Kidney epithelial cell (primary cell): ENCODE results near the gene PLIN3. TPM values are rescaled to one million over a fixed set of nuclear protein-coding genes. Genes with fewer than 3 reads are reported as not detected.
"Not testable (repeated sequence)": the region's sequence is repeated elsewhere in the genome, so short reads cannot be mapped to it uniquely, and the experiment has no call there.

ENCODE experiments used
- DNase-seq: peaks from one replicate; pipeline ENCODE4 v3.0.0-alpha.2; 2010; ENCODE audit warnings: low read depth
- H3K27me3 ChIP-seq: 2 replicates; pipeline ENCODE4 v1.6.0; 2011; ENCODE audit warnings: low read length; ENCODE audit not compliant: control insufficient read depth, insufficient read depth
- H3K36me3 ChIP-seq: 2 replicates; pipeline ENCODE4 v1.5.1; 2011; ENCODE audit warnings: low read length; ENCODE audit not compliant: control insufficient read depth, insufficient read depth
- H3K4me3 ChIP-seq: 2 replicates; pipeline ENCODE4 v1.5.1; 2011; ENCODE audit warnings: low read depth, mild to moderate bottlenecking, control low read depth, low read length
- total RNA-seq: library from RNA; depleted of rRNA; stranded (reverse); fragments of >200 nt; gene quantifications from 2 replicates; pipeline ENCODE4 v1.2.3, GENCODE V29; 2015
- TF ChIP-seq, protein P1 (sequence below): IDR thresholded peaks from 2 replicates; pipeline ENCODE4 v1.5.1; 2011; ENCODE audit warnings: mild to moderate bottlenecking, moderate library complexity, low read length, control low read depth, inconsistent platforms; ENCODE audit not compliant: insufficient read depth, poor library complexity, severe bottlenecking

The PLIN3 gene
- total RNA-seq, 1 donor from 2014 or later, result 59.5 TPM

DNA sequence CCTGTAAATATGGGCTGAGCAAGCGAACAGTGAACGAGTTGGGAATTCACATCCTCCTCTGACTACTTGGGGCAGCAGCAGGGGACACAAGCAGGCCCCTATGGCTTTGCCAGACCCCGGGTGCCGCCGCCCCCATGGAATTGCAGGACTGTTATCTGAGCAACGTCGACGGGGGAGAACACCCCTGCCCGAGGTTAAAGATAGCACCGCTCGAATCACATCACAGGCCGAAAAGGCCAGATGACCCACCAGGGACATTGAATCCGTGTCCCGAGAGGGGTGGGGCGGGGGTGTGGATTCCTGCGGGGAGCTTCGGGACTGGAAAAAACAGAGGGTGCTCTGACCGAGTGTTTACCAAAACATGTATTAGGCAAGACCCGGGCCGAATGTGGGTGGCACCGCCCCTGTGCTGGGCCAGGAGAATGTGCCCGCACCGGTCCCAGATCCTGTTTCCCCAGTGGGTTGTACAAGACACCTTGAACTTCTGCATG, 66.8 kb downstream of the PLIN3 start:
- Histone ChIP-seq H3K27me3 (no peaks in the 10 kb centered on the region), H3K4me3 (no peak overlapping the region), H3K36me3 (no peaks in the 10 kb centered on the region)
- DNase-seq, result no peak
- TF ChIP-seq, protein P1, sequence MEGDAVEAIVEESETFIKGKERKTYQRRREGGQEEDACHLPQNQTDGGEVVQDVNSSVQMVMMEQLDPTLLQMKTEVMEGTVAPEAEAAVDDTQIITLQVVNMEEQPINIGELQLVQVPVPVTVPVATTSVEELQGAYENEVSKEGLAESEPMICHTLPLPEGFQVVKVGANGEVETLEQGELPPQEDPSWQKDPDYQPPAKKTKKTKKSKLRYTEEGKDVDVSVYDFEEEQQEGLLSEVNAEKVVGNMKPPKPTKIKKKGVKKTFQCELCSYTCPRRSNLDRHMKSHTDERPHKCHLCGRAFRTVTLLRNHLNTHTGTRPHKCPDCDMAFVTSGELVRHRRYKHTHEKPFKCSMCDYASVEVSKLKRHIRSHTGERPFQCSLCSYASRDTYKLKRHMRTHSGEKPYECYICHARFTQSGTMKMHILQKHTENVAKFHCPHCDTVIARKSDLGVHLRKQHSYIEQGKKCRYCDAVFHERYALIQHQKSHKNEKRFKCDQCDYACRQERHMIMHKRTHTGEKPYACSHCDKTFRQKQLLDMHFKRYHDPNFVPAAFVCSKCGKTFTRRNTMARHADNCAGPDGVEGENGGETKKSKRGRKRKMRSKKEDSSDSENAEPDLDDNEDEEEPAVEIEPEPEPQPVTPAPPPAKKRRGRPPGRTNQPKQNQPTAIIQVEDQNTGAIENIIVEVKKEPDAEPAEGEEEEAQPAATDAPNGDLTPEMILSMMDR, result no peak

DNA sequence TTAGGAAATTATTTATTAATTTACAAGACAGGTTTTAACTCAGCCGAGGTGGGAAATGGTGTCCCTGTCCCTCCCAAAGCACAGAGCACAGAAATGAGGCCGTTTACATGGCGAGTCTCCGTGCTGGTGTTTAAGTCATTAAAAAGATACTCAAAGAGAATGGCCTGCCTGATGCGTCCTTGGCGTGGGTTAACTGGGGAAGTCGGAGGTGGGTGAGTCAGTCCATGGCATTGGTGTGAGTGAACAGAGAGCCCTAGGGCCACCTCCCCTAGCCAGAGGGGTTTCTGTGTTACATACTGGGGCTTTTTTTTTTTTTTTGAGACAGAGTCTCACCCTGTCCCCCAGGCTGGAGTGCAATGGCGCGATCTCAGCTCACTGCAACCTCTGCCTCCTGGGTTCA, 72.1 kb downstream of the PLIN3 start:
- Histone ChIP-seq H3K4me3 (no peak overlapping the region), H3K27me3 (no peaks in the 10 kb centered on the region)

DNA sequence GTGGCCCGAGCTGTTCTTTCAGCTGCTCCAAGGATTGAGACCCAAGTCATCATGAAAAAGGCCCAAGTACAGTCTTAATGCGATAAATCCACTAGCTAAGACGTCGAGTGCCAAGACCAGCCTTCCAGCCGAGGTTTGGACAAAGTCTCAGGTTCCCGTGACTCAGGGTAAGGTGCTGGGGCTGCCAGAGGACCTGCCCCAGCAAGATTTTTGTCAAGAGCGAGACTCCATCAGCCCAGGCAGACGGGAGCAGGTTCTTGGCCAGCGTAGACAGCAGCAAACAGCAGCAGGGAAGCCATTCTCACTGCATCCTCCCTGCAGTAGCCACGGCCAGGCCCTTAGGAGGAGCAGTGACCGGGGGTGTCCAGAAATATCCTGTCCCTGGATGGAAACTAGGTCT, 72.5 kb downstream of the PLIN3 start:
- Histone ChIP-seq H3K4me3 (no peak overlapping the region), H3K27me3 (no peaks in the 10 kb centered on the region), H3K36me3 (no peaks in the 10 kb centered on the region)
- no peak for DNase-seq
- TF ChIP-seq, protein P1, result no peak

More for the DNA sequence above, 72.1 kb downstream of the PLIN3 start:
- no peak for DNase-seq
- TF ChIP-seq, protein P1, result no peak
- no peaks in the 10 kb centered on the region for H3K36me3 ChIP-seq

DNA sequence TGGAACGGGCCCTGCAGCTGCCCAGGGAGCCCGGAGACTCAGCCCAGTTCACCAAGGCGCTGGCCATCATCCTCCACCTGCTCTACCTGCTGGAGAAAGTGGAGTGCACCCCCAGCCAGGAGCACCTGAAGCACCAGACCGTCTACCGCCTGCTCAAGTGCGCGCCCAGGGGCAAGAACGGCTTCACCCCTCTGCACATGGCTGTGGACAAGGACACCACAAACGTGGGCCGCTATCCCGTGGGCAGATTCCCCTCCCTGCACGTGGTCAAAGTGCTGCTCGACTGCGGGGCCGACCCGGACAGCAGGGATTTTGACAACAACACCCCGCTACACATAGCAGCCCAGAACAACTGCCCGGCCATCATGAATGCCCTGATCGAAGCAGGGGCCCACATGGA, 74.2 kb downstream of the PLIN3 start:
- DNase-seq, H3K36me3 ChIP-seq, H3K27me3 ChIP-seq, H3K4me3 ChIP-seq: not testable (repeated sequence)

DNA sequence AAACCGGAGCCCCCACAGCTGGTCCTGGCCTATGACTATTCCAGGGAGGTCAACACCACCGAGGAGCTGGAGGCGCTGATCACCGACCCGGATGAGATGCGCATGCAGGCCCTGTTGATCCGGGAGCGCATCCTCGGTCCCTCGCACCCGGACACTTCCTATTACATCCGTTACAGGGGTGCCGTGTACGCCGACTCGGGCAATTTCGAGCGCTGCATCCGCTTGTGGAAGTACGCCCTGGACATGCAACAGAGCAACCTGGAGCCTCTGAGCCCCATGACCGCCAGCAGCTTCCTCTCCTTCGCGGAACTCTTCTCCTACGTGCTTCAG, 74.6 kb downstream of the PLIN3 start:
- H3K4me3 ChIP-seq, result peak overlapping the region; percentile 80
- not testable (repeated sequence) for H3K27me3 ChIP-seq, DNase-seq, H3K36me3 ChIP-seq

DNA sequence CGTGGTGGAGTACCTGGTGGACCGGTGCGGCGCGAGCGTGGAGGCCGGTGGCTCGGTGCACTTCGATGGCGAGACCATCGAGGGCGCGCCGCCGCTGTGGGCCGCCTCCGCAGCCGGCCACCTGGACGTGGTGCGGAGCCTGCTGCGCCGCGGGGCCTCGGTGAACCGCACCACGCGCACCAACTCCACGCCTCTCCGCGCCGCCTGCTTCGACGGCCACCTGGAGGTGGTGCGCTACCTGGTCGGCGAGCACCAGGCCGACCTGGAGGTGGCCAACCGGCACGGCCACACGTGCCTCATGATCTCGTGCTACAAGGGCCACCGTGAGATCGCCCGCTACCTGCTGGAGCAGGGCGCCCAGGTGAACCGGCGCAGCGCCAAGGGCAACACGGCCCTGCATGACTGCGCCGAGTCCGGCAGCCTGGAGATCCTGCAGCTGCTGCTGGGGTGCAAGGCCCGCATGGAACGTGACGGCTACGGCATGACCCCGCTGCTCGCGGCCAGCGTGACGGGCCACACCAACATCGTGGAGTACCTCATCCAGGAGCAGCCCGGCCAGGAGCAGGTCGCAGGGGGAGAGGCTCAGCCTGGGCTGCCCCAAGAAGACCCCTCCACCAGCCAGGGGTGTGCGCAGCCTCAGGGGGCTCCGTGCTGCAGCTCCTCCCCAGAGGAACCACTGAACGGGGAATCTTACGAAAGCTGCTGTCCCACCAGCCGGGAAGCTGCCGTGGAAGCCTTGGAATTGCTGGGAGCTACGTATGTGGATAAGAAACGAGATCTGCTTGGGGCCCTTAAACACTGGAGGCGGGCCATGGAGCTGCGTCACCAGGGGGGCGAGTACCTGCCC, 75.2 kb downstream of the PLIN3 start:
- not testable (repeated sequence) for H3K27me3 ChIP-seq, H3K36me3 ChIP-seq, DNase-seq
- peak overlapping the region; percentile 80 for H3K4me3 ChIP-seq

DNA sequence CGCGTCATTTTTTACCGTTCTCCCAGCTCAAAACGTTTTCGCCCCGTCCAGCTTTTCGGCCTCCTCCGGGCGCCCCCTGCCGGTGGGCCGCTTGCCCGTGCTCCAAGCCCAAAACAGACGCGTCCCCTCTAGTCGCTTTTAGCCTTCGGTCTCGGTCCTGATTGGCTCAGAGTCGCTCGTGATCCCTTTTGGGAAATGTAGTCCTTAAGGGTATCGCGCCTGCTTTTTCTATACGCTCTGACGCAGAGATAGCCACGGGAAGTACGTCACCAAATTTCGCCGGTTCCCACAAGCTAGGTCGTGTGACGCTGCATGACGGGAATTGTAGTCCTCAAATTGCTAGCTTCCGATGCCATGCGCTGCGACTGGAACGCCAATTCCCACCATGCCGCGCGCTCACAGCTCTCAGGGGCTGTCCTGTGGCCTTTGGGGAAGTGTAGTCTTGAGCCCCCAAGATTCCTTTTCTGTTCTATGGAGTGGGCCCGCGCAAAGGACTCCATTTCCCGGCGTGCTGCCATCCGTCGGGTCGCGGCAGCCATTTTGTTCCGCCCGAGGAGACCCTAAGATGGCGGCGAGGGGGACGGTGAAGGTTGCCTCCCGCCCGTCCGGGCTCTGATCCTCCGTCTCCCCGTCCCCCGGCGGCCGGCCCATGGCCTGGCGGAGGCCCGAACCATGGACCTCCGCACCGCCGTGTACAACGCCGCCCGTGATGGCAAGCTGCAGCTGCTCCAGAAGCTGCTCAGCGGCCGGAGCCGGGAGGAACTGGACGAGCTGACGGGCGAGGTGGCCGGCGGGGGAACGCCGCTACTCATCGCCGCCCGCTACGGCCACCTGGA, 76.1 kb downstream of the PLIN3 start, which contains the start of gene FEM1A:
Gene FEM1A (plus strand): TSS at position 552 of the 836 bp plus-strand sequence. CDS start 121 bp downstream, at position 673.
- Histone ChIP-seq H3K4me3 (peak within 1 kb of the TSS; percentile 80), H3K27me3 (peaks cover 2% of the 10 kb centered on the region), H3K36me3 (no peaks in the 10 kb centered on the region)
- peak; percentile 100 for DNase-seq
- TF ChIP-seq, protein P1, result peak; percentile 99
